Measurements from ENCODE around the gene ADAMTSL3. TPM values are rescaled to one million over a fixed set of nuclear protein-coding genes. Genes with fewer than 3 reads are reported as not detected.

ADAMTSL3 gene
- 10 to 100 TPM in 4 of 6 experiments, 1 to 10 TPM in 2; 7.5 to 28.7 (median 14.0) TPM for total RNA-seq
- long read RNA-seq, partial matches to known transcripts = 2 of 2 reads
- long read RNA-seq, other reads (novel, unspliced or antisense) = 0 of 2 reads

- no peaks in the 10 kb centered on the region for H3K9me3 ChIP-seq
- H3K27ac ChIP-seq = peak within 1 kb of the TSS; percentile 57 to 84 (median 84)
- peak; percentile 62 for TF ChIP-seq POLR2A (IDR thresholded peaks at IDR 0.05)
- peak in 3 of 4 donors; percentile 9 to 20 (median 16) for TF ChIP-seq CTCF (IDR thresholded peaks at IDR 0.05)
- DNase-seq (peak; percentile 85 to 89 (median 87)), ATAC-seq (peak; percentile 53 to 72 (median 62))
- WGBS (ENCODE audit: insufficient coverage, low coverage, low lambda C conversion rate, missing lambda C conversion rate) = 3% methylated on average over 8 of the region's 105 CpGs
- H3K4me3 ChIP-seq = peak within 1 kb of the TSS; percentile 62 to 71 (median 64)
- no peaks in the 10 kb centered on the region for H3K27me3 ChIP-seq
- H3K4me1 ChIP-seq = peaks cover 0 to 47% (median 15%) of the 10 kb centered on the region in 4 donors
- no peaks in the 10 kb centered on the region for H3K36me3 ChIP-seq
- intact Hi-C loops (cut with DNase I) = no loop called here
These were observed at the start of gene ADAMTSL3 for GRCh38 chr15:83653639-83654378. Gene ADAMTSL3 (plus strand): TSS chr15:83654123. CDS start chr15:83655762, 1,639 bp downstream.

- DNase-seq = no peak
- no peak for ATAC-seq
- Histone ChIP-seq H3K4me3 (no peak overlapping the region), H3K27me3 (no peaks in the 10 kb centered on the region), H3K9me3 (no peaks in the 10 kb centered on the region), H3K36me3 (no peaks in the 10 kb centered on the region), H3K4me1 (no peaks in the 10 kb centered on the region), H3K27ac (no peak overlapping the region)
- intact Hi-C loops (cut with DNase I) = no loop called here
- TF ChIP-seq CTCF (IDR thresholded peaks at IDR 0.05) (no peak), POLR2A (IDR thresholded peaks at IDR 0.05) (no peak)
- WGBS (ENCODE audit: insufficient coverage, low coverage, low lambda C conversion rate, missing lambda C conversion rate) = 91% methylated on average over 1 of the region's 1 CpG
These were observed 49.4 kb upstream of the ADAMTSL3 start for GRCh38 chr15:83604549-83604948.

GRCh38 chr15:83605111-83605945 lies 48.6 kb upstream of the ADAMTSL3 start:
- WGBS (ENCODE audit: insufficient coverage, low coverage, low lambda C conversion rate, missing lambda C conversion rate) = 37% methylated on average over 7 of the region's 7 CpGs
- H3K27ac ChIP-seq = no peak overlapping the region
- ATAC-seq = no peak

GRCh38 chr15:83610132-83610531 lies 43.8 kb upstream of the ADAMTSL3 start:
- Histone ChIP-seq H3K36me3 (no peaks in the 10 kb centered on the region), H3K27ac (no peak overlapping the region), H3K4me1 (no peaks in the 10 kb centered on the region), H3K4me3 (no peak overlapping the region), H3K27me3 (no peaks in the 10 kb centered on the region), H3K9me3 (no peaks in the 10 kb centered on the region)
- TF ChIP-seq CTCF (IDR thresholded peaks at IDR 0.05) (no peak), POLR2A (IDR thresholded peaks at IDR 0.05) (no peak)
- WGBS (ENCODE audit: insufficient coverage, low coverage, low lambda C conversion rate, missing lambda C conversion rate) = 58% methylated on average over 2 of the region's 3 CpGs
- intact Hi-C loops (cut with DNase I) = no loop called here
- no peak for DNase-seq
- no peak for ATAC-seq

More at GRCh38 chr15:83605111-83605945, 48.6 kb upstream of the ADAMTSL3 start:
- DNase-seq = no peak
- TF ChIP-seq CTCF (IDR thresholded peaks at IDR 0.05) = no peak
- no peak for TF ChIP-seq POLR2A (IDR thresholded peaks at IDR 0.05)
- Histone ChIP-seq H3K4me3 (no peak overlapping the region), H3K4me1 (no peaks in the 10 kb centered on the region), H3K9me3 (no peaks in the 10 kb centered on the region), H3K36me3 (no peaks in the 10 kb centered on the region), H3K27me3 (no peaks in the 10 kb centered on the region)
- intact Hi-C loops (cut with DNase I) = no loop called here
